Eye (tissue), 1 donor: Measurements from ENCODE around the gene MBOAT2.
"Not testable (repeated sequence)": the region's sequence is repeated elsewhere in the genome, so short reads cannot be mapped to it uniquely, and the experiment has no call there.

Source experiments
- DNase-seq: peaks from one replicate; pipeline ENCODE4 v3.0.0-alpha.2; 2015

Gene MBOAT2

GRCh38 chr2:8987410-8987809 is 16.1 kb downstream of the MBOAT2 start:
- DNase-seq = no peak

GRCh38 chr2:8986327-8986976 is 17.0 kb downstream of the MBOAT2 start:
- no peak for DNase-seq

DNA sequence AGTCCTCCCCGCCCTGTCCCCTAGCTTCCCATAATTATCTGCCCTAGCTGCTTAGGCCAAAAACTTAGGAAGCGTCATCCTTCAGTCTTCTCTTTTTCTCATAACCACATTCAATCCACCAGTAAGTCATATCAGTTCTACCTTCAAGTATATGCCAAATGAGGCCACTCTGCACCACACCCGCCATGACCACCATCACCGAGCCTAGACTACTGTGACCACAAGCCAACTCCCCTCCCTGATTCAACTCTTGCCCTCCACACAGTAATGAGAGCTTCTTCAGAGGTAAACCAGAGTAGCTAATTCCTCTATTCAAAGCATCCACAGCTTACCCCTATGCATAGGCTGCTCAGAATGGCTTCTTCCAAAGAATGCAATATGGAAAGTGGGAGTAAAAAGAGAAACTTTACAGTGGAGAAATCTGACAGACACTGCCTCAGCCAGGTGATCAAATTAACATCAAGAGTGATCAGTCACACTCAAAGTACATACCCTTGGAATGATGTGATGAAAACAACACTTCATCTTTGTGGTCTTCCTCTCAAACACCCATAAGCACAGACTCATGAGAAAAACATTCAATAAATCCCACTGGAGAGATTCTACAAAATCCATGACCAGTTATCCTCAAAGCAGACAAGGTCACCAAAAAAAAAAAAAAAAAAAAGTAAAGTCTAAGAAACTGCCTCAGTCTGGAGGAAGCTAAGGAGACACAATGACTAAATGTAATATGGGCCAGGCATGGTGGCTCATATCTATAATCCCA is 17.7 kb downstream of the MBOAT2 start:
- DNase-seq = no peak

DNA sequence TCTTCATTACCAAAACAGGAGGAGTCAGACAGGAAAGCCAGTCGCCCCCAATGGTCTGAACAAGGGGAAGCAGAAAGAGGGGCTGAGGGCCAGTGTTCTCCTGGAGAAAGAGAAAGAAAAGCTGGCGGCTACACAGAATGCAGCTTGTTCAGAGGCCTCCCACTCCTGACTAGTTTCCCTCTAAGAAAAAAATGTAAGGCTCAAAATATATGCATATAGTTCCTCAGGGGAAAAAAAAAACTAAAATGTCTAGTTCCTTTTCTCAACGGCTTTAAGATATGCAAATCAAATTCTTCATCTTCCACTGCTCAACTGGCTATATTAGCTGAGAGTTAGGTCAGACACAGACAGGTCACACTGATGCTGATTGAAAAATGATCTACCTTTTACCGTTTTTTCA is 18.6 kb downstream of the MBOAT2 start:
- DNase-seq = no peak

DNA sequence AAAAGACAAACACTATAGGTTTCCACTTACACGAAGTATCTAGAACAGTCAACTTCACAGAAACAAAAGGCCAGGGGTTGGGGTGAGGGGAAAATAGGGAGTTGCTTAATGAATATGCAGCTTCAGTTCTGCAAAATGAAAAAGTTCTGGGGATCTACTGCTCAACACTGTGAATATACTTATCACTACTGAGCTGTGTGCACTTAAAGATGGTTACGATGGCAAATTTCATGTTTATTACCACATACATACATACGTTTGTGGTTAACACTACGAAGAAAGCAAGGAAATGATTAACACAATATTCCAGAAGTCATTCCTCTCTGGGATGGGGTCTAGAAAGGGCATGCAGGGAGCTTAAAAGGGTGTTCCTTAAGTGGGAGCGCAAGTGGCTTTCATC is 19.3 kb downstream of the MBOAT2 start:
- DNase-seq = no peak

- DNase-seq = no peak
Observed at GRCh38 chr2:8983571-8983970, 19.9 kb downstream of the MBOAT2 start.

- no peak for DNase-seq
Observed at GRCh38 chr2:8981876-8982275, 21.6 kb downstream of the MBOAT2 start.

GRCh38 chr2:8980096-8980495 is 23.4 kb downstream of the MBOAT2 start:
- DNase-seq = no peak

DNA sequence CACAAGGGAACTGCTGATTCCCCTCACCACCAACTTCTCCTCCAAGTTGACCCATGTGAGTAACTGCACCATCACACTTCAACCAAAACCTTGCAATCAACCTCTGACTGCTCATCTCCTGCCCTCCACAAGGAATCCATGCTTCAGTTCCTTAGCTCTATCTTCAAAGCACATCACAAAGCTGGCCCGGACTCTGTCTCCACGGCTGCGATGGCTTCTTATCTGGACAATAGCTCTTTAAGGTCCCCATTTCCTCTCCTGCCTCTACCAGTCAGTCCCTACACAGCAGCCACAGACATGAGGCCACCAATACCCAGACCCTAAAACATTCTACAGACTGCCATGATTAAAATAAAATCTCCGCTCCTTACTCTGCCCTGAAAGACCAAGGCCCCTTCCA is 25.7 kb downstream of the MBOAT2 start:
- DNase-seq = no peak

- DNase-seq = no peak
Observed at GRCh38 chr2:8976442-8977259, 26.8 kb downstream of the MBOAT2 start.

DNA sequence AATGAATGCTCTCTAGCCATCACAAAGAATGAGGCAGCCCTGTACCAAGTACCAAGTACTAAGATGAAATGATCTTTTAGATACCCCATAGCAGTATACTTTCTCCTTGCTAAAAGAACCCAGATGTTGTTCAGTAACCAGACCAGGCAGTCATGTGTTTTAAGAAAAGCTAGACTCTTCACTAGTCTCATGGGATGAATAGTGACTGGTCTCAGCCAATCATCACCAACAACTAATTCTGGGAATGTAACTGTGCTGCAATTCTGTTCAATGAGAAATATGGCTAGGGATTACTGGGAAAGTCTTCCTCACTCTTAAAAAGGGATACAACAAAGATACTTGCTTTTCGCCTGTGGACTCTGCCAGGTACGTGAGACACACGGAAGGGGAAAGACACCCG is 29.5 kb downstream of the MBOAT2 start:
- no peak for DNase-seq

DNA sequence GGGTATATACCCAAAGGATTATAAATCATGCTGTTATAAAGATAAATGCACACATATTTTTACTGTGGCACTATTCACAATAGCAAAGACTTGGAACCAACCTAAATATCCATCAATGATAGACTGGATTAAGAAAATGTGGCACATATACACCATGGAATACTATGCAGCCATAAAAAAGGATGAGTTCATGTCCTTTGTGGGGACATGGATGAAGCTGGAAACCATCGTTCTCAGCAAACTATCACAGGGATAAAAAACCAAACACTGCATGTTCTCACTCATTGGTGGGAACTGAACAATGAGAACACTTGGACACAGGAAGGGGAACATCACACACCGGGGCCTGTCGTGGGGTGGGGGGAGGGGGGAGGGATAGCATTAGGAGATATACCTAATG is 30.5 kb downstream of the MBOAT2 start:
- DNase-seq = not testable (repeated sequence)

DNA sequence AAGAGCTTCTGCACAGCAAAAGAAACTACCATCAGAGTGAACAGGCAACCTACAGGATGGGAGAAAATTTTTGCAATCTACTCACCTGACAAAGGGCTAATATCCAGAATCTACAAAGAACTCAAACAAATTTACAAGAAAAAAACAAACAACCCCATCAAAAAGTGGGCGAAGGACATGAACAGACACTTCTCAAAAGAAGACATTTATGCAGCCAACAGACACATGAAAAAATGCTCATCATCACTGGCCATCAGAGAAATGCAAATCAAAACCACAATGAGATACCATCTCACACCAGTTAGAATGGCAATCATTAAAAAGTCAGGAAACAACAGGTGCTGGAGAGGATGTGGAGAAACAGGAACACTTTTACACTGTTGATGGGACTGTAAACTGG is 30.9 kb downstream of the MBOAT2 start:
- not testable (repeated sequence) for DNase-seq

DNA sequence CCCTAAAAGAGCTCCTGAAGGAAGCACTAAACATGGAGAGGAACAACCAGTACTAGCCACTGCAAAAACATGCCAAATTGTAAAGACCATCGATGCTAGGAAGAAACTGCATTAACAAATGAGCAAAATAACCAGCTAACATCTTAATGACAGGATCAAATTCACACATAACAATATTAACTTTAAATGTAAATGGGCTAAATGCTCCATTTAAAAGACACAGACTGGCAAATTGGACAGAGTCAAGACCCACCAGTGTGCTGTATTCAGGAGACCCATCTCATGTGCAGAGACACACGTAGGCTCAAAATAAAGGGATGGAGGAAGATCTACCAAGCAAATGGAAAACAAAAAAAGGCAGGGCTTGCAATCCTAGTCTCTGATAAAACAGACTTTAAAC is 34.1 kb downstream of the MBOAT2 start:
- DNase-seq = not testable (repeated sequence)

DNA sequence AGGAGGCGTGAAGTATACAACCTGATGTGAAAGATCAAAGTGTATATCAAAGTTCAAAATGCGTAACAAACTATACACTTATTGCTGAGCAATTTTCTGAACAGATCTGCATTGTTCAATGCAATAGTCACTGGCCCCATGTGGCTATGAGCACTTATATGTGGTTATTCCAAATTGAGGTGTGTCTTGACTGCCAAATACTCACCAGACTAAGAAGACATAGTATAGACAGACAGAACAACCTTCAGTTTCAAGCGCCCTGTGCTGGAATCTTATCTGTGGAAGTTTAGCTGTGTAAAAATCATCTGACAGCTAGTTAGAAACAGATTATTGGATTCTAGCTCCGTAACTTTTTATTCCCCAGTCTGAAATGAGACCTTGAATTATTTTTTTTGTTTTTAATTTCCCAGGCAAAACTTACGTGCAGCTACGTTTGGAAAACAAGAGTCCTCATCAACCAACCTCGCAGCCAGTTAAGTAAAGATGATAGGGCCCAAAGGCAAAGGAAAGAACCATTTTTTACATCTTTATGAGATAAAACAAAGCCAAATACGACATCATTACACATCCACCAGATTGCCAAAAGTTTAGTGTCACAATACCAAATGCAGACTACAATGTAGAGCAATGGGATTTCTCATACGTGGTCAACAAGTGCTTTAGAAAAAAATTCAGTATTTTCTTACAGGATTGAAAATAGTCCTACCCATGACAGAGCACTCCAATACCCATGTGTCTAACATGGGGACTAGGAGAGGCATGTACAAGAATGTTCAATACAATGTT is 37.2 kb downstream of the MBOAT2 start:
- DNase-seq = no peak

DNA sequence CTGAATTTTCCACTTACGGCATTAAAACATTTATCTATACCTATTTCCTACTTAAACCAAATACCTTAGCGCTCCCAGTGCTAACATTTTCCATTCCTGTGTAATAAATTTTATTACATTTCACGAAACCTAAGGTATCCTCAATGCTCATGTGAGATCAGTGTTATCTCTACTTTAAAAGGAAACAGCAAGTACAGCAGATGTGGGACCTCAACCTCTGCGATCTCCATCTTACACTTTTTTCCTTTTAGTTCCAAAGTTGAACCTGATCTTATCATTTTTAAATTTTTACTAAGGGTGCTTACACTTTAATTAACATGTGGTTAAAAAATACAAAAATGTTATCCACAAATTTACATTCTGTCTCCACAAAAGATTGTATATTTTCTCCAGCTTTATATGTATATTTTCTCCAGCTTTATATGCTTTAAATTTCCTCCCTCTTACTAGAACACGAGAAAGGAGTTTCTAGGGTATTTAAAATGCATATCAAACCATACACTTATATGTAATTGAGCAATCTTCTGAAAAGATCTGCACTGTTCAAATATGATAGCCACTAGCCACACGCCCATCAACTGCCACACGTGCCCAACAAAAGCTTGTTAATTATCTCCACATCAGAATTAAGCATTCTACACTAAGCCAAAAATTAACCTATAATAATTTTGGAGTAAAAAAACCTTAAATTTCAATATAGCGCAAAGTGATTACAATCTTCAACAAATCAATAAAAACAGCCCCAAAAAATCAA is 38.1 kb downstream of the MBOAT2 start:
- no peak for DNase-seq

DNA sequence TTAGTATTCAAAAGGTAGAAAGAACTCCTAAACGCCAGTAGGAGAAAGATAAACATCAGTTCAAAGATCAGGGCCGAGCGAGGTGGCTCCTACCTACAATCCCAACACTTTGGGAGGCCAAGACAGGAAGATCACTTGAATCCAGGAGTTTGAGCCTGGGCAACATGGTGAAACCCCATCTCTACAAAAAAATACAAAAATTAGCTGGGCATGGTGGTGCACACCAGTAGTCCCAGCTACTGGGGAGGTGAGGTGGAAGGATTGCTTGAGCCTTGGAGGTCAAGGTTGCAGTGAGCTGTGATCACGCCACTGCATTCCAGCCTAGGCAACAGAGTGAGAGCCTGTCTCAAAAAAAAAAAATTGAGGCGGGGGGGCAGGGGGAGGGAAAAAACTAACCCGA is 40.6 kb downstream of the MBOAT2 start:
- DNase-seq = no peak

GRCh38 chr2:8957628-8958027 is 45.9 kb downstream of the MBOAT2 start:
- no peak for DNase-seq

- no peak for DNase-seq
Observed at GRCh38 chr2:8956774-8957173, 46.7 kb downstream of the MBOAT2 start.

GRCh38 chr2:8954990-8955389 is 48.5 kb downstream of the MBOAT2 start:
- DNase-seq = no peak

DNA sequence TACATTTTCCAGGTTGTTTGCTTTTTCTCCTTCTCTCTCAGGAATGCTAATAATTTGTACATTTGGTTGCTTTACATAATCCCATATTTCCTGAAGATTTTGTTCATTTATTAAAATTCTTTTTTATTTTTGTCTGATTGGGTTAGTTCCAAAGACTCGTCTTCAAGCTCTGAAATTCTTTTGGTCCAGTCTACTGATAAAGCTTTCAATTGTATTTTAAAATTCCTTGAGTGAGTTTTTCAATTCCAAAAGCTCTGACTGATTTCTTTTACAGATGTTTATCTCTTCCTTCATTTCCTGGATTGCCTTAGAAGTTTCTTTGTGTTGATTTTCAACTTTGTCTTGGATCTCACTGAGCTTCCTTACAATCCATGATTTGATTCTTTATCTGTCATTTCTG is 50.0 kb downstream of the MBOAT2 start:
- no peak for DNase-seq

- DNase-seq = no peak
Observed at GRCh38 chr2:8939486-8940114, 63.9 kb downstream of the MBOAT2 start.
